Nephron progenitor cell (in vitro differentiated cells): ENCODE data around the gene NUDT13.

Experiments used
- DNase-seq: peaks from one replicate; pipeline ENCODE4 v3.0.0; 2021
- H3K27ac Mint-ChIP-seq: 2 replicates; pipeline ENCODE4 v1.8.0; 2021; ENCODE audit warnings: mild to moderate bottlenecking, moderate library complexity, mixed read lengths
- H3K27me3 Mint-ChIP-seq: 2 replicates; pipeline ENCODE4 v1.8.0; 2021; ENCODE audit warnings: mild to moderate bottlenecking, low read depth, mixed read lengths; ENCODE audit not compliant: poor library complexity
- H3K36me3 Mint-ChIP-seq: 2 replicates; pipeline ENCODE4 v1.8.0; 2021; ENCODE audit warnings: low read depth, mixed read lengths
- H3K4me1 Mint-ChIP-seq: 2 replicates; pipeline ENCODE4 v1.8.0; 2021; ENCODE audit warnings: mixed read lengths
- H3K4me3 Mint-ChIP-seq: 2 replicates; pipeline ENCODE4 v1.8.0; 2021; ENCODE audit warnings: mild to moderate bottlenecking, moderate library complexity, mixed read lengths
- H3K9me3 Mint-ChIP-seq: 2 replicates; pipeline ENCODE4 v1.8.0; 2021; ENCODE audit warnings: mild to moderate bottlenecking, moderate library complexity, mixed read lengths
- CTCF ChIP-seq: fragments of 200-600 bp; sonication (generic); IDR thresholded peaks from 2 replicates; pipeline ENCODE4 v1.5.0; 2021; ENCODE audit warnings: antibody characterized with exemption

The NUDT13 gene

GRCh38 chr10:73095481-73096021 is 14.7 kb upstream of the NUDT13 start:
- peak; percentile 62 for DNase-seq
- Mint-ChIP-seq H3K4me3 (peak overlapping the region; percentile 97), H3K9me3 (no peaks in the 10 kb centered on the region), H3K27me3 (no peaks in the 10 kb centered on the region), H3K36me3 (peaks cover 18% of the 10 kb centered on the region), H3K27ac (peak overlapping the region; percentile 99), H3K4me1 (peaks cover 42% of the 10 kb centered on the region)
- no peak for TF ChIP-seq CTCF

GRCh38 chr10:73096041-73096448 is 14.2 kb upstream of the NUDT13 start:
- Mint-ChIP-seq H3K27me3 (no peaks in the 10 kb centered on the region), H3K36me3 (peaks cover 23% of the 10 kb centered on the region), H3K9me3 (no peaks in the 10 kb centered on the region), H3K4me3 (peak overlapping the region; percentile 97), H3K27ac (peak overlapping the region; percentile 99), H3K4me1 (peaks cover 42% of the 10 kb centered on the region)
- TF ChIP-seq CTCF = no peak
- peak; percentile 67 for DNase-seq

GRCh38 chr10:73096449-73097304 is 13.6 kb upstream of the NUDT13 start, which contains the start of gene P4HA1:
P4HA1 (minus strand) TSS chr10:73096866; CDS start chr10:73074883, 21,983 bp downstream.
- peak within 1 kb of the TSS; percentile 99 for H3K27ac Mint-ChIP-seq
- DNase-seq = peak; percentile 98
- no peaks in the 10 kb centered on the region for H3K9me3 Mint-ChIP-seq
- H3K36me3 Mint-ChIP-seq = peaks cover 20% of the 10 kb centered on the region
- peak within 1 kb of the TSS; percentile 97 for H3K4me3 Mint-ChIP-seq
- H3K4me1 Mint-ChIP-seq = peaks cover 38% of the 10 kb centered on the region
- no peaks in the 10 kb centered on the region for H3K27me3 Mint-ChIP-seq
- peak; percentile 57 for TF ChIP-seq CTCF

DNA sequence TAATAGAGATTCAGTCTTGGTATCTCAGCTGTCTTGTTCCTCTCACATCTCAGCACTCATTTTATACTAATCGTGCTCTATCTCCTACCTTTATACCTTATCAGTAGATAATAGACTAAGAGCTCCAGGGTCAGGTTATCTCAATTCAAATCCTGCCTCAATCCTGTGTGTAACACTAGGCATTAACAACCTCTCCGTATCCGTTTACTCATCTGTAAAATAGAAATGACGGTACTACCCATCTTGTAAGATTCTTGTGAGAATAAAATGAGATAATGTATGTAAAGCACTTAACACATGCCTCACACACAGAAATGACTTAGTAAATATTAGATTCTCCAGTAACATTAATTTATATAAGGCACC is 13.0 kb upstream of the NUDT13 start:
- Mint-ChIP-seq H3K9me3 (no peaks in the 10 kb centered on the region), H3K36me3 (peaks cover 22% of the 10 kb centered on the region), H3K4me1 (peaks cover 34% of the 10 kb centered on the region), H3K4me3 (peak overlapping the region; percentile 97), H3K27me3 (no peaks in the 10 kb centered on the region), H3K27ac (peak overlapping the region; percentile 68)
- no peak for TF ChIP-seq CTCF
- no peak for DNase-seq

GRCh38 chr10:73099141-73099540 is 11.1 kb upstream of the NUDT13 start:
- no peaks in the 10 kb centered on the region for H3K9me3 Mint-ChIP-seq
- TF ChIP-seq CTCF = no peak
- peaks cover 31% of the 10 kb centered on the region for H3K36me3 Mint-ChIP-seq
- no peaks in the 10 kb centered on the region for H3K27me3 Mint-ChIP-seq
- H3K4me1 Mint-ChIP-seq = peaks cover 20% of the 10 kb centered on the region
- H3K4me3 Mint-ChIP-seq = no peak overlapping the region
- no peak for DNase-seq
- no peak overlapping the region for H3K27ac Mint-ChIP-seq
